ENCODE results near the gene KRTAP12-1.
"Not testable (repeated sequence)": the region's sequence is repeated elsewhere in the genome, so short reads cannot be mapped to it uniquely, and the experiment has no call there.

KRTAP12-1 gene

GRCh38 chr21:44697172-44697810, 15.3 kb upstream of the KRTAP12-1 start, which contains the start of gene KRTAP10-12:
KRTAP10-12 (plus strand) TSS chr21:44697172; CDS start chr21:44697202, 30 bp downstream.
- DNase-seq = not testable (repeated sequence)

GRCh38 chr21:44696572-44696971, 14.6 kb upstream of the KRTAP12-1 start:
- DNase-seq = no peak

- no peak for DNase-seq
Observed at GRCh38 chr21:44695641-44696040, 13.7 kb upstream of the KRTAP12-1 start.

GRCh38 chr21:44695184-44695583, 13.2 kb upstream of the KRTAP12-1 start:
- no peak for DNase-seq

- DNase-seq = no peak
Observed at GRCh38 chr21:44694776-44695175, 12.8 kb upstream of the KRTAP12-1 start.

GRCh38 chr21:44692798-44693512, 11.0 kb upstream of the KRTAP12-1 start:
- no peak for DNase-seq

- DNase-seq = no peak
Observed at GRCh38 chr21:44691686-44692085, 9.7 kb upstream of the KRTAP12-1 start.

- not testable (repeated sequence) for DNase-seq
Observed at GRCh38 chr21:44689740-44690139, 7.8 kb upstream of the KRTAP12-1 start.

GRCh38 chr21:44687671-44688070, 5.7 kb upstream of the KRTAP12-1 start:
- no peak for DNase-seq

GRCh38 chr21:44686843-44687561, 5.0 kb upstream of the KRTAP12-1 start:
- no peak for DNase-seq

- DNase-seq = no peak
Observed at GRCh38 chr21:44686000-44686781, 4.2 kb upstream of the KRTAP12-1 start.

GRCh38 chr21:44685050-44685449, 3.1 kb upstream of the KRTAP12-1 start:
- DNase-seq = not testable (repeated sequence)

GRCh38 chr21:44684483-44684882, 2.5 kb upstream of the KRTAP12-1 start:
- DNase-seq = no peak

GRCh38 chr21:44684077-44684476, 2.1 kb upstream of the KRTAP12-1 start:
- DNase-seq = no peak

- DNase-seq = no peak
Observed at GRCh38 chr21:44682580-44683151, 703 bp upstream of the KRTAP12-1 start.

GRCh38 chr21:44681152-44681551, 811 bp downstream of the KRTAP12-1 start:
- no peak for DNase-seq

- DNase-seq = no peak
Observed at GRCh38 chr21:44677881-44678280, 4.1 kb downstream of the KRTAP12-1 start.

GRCh38 chr21:44671911-44672310, 10.1 kb downstream of the KRTAP12-1 start:
- DNase-seq = no peak

GRCh38 chr21:44670642-44671432, 11.1 kb downstream of the KRTAP12-1 start:
- no peak for DNase-seq

GRCh38 chr21:44667612-44668011, 14.4 kb downstream of the KRTAP12-1 start:
- no peak for DNase-seq

GRCh38 chr21:44666401-44667320, 15.3 kb downstream of the KRTAP12-1 start, which contains the start of gene KRTAP12-2:
KRTAP12-2 (minus strand) TSS chr21:44666927; CDS start chr21:44666886, 41 bp downstream.
- no peak for DNase-seq
